ENCODE measurements around the gene PACS1.
A peak's percentile ranks its signal among the peaks of the same experiment; 100 is the strongest.

PACS1 gene

GRCh38 chr11:66189031-66189745 is 119.1 kb downstream of the PACS1 start:
- DNase-seq = no peak

- no peak for DNase-seq
Observed at GRCh38 chr11:66190786-66191185, 120.7 kb downstream of the PACS1 start.

GRCh38 chr11:66192181-66192863 is 122.2 kb downstream of the PACS1 start:
- DNase-seq = no peak

- DNase-seq = no peak
Observed at GRCh38 chr11:66194391-66194790, 124.3 kb downstream of the PACS1 start.

GRCh38 chr11:66195867-66196266 is 125.8 kb downstream of the PACS1 start:
- DNase-seq = no peak

- DNase-seq = no peak
Observed at GRCh38 chr11:66203847-66204246, 133.8 kb downstream of the PACS1 start.

GRCh38 chr11:66204412-66204811 is 134.3 kb downstream of the PACS1 start:
- DNase-seq = no peak

- no peak for DNase-seq
Observed at GRCh38 chr11:66207816-66208215, 137.7 kb downstream of the PACS1 start.

GRCh38 chr11:66211100-66211499 is 141.0 kb downstream of the PACS1 start:
- DNase-seq = no peak

GRCh38 chr11:66216911-66217310 is 146.8 kb downstream of the PACS1 start:
- no peak for DNase-seq

GRCh38 chr11:66218036-66218435 is 148.0 kb downstream of the PACS1 start:
- no peak for DNase-seq

GRCh38 chr11:66218846-66219620 is 149.0 kb downstream of the PACS1 start:
- DNase-seq = no peak

GRCh38 chr11:66219846-66220565 is 149.9 kb downstream of the PACS1 start:
- DNase-seq = no peak

- no peak for DNase-seq
Observed at GRCh38 chr11:66220566-66220935, 150.5 kb downstream of the PACS1 start.

- no peak for DNase-seq
Observed at GRCh38 chr11:66221012-66221411, 150.9 kb downstream of the PACS1 start.

- no peak for DNase-seq
Observed at GRCh38 chr11:66221726-66222236, 151.7 kb downstream of the PACS1 start.

- peak; percentile 43 for DNase-seq
Observed at GRCh38 chr11:66222358-66223149, 152.5 kb downstream of the PACS1 start.

- DNase-seq = no peak
Observed at GRCh38 chr11:66224226-66224855, 154.3 kb downstream of the PACS1 start.

GRCh38 chr11:66225066-66225465 is 155.0 kb downstream of the PACS1 start:
- no peak for DNase-seq

- no peak for DNase-seq
Observed at GRCh38 chr11:66226101-66226500, 156.0 kb downstream of the PACS1 start.

- no peak for DNase-seq
Observed at GRCh38 chr11:66227700-66228099, 157.6 kb downstream of the PACS1 start.

GRCh38 chr11:66228521-66228920 is 158.4 kb downstream of the PACS1 start:
- no peak for DNase-seq
